Uterus (tissue), 2 donors: Measurements from ENCODE around the gene COL4A1.

Experiments used
- POLR2A ChIP-seq, 2 donors: fragments of 450-650 bp; IDR thresholded peaks; one replicate each; pipeline ENCODE4 v1.6.1; 2016; ENCODE audit warnings: antibody characterized with exemption in 2 of 2, mild to moderate bottlenecking in 1 of 2, moderate library complexity in 1 of 2
- TF ChIP-seq, protein P1 (sequence below), 4 experiments: fragments of 200-600 bp in 2 of 4; fragments of 450-650 bp in 2 of 4; sonication (generic) in 2 of 4; IDR thresholded peaks; one replicate each; pipeline ENCODE4 v1.5.1; 2016 to 2019; ENCODE audit warnings: antibody characterized with exemption in 4 of 4, mild to moderate bottlenecking in 2 of 4, moderate library complexity in 1 of 4

DNA sequence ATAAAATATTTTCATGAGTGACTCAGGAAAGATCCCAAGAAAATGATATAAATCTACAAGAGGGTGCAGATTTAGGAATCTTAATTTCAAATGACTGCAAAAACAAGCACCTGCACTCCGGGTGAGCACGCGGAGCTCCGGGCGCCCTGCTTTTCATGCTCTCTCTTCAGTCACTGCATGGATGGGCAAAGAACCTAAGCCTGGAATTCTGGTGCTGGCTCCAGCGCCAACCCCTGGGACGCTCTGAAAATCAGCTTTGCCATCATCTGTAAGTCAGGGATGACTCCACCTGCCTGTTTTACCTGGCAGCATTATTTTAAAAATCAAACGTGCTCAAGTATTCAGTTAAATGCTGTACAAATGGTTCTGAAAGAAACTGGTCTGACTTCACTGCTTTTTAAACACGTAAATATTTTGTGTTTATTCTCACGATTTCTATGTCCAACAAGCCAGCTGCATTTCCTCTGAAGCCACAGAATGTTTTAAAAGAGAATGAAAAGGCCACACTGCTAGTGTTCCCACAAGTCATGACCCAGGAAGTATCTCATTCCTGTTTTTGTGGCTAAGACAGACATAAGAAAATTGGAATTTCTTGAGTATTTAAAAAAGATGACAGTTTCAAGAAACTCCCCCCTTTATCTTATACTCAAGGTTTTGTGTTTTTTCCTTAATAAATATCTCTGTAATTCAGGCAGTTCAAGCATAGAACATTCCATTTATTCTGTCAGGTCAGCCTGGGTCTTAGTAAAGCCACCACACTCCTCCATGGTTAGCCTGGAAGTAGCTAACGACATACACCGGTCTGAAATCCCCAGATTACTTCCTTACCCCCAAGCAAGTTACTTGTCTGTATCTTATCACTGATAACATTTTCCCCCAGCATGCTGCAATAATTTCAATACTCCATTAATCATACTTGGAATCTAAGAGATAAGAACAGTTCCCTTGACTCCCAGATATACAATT is 81.1 kb downstream of the COL4A1 start:
- TF ChIP-seq, protein P1, sequence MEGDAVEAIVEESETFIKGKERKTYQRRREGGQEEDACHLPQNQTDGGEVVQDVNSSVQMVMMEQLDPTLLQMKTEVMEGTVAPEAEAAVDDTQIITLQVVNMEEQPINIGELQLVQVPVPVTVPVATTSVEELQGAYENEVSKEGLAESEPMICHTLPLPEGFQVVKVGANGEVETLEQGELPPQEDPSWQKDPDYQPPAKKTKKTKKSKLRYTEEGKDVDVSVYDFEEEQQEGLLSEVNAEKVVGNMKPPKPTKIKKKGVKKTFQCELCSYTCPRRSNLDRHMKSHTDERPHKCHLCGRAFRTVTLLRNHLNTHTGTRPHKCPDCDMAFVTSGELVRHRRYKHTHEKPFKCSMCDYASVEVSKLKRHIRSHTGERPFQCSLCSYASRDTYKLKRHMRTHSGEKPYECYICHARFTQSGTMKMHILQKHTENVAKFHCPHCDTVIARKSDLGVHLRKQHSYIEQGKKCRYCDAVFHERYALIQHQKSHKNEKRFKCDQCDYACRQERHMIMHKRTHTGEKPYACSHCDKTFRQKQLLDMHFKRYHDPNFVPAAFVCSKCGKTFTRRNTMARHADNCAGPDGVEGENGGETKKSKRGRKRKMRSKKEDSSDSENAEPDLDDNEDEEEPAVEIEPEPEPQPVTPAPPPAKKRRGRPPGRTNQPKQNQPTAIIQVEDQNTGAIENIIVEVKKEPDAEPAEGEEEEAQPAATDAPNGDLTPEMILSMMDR (IDR thresholded peaks at IDR 0.05) = no peak
- no peak for TF ChIP-seq POLR2A (IDR thresholded peaks at IDR 0.05)
